GM21447 (cell line): ENCODE results near the gene QSER1.
"Not testable (repeated sequence)": the region's sequence is repeated elsewhere in the genome, so short reads cannot be mapped to it uniquely, and the experiment has no call there.

Experiments used
- ATAC-seq: cut with Tn5 transposase; IDR thresholded peaks from one replicate; pipeline ENCODE4 v1.9.1; 2021; ENCODE audit not compliant: unreplicated experiment

The QSER1 gene

GRCh38 chr11:32892355-32893092 lies at the start of gene QSER1:
QSER1 (plus strand) TSS chr11:32892811; CDS start chr11:32893126, 315 bp downstream.
- ATAC-seq: peak; percentile 52

GRCh38 chr11:32843544-32843943 lies 49.1 kb upstream of the QSER1 start:
- no peak for ATAC-seq

GRCh38 chr11:32847511-32847910 lies 45.1 kb upstream of the QSER1 start:
- ATAC-seq: no peak

- no peak for ATAC-seq
Measured at GRCh38 chr11:32849761-32850160, 42.9 kb upstream of the QSER1 start.

- no peak for ATAC-seq
Measured at GRCh38 chr11:32851251-32851650, 41.4 kb upstream of the QSER1 start.

- ATAC-seq: no peak
Measured at GRCh38 chr11:32852207-32852606, 40.4 kb upstream of the QSER1 start.

- no peak for ATAC-seq
Measured at GRCh38 chr11:32855601-32856000, 37.0 kb upstream of the QSER1 start.

- no peak for ATAC-seq
Measured at GRCh38 chr11:32858731-32859130, 33.9 kb upstream of the QSER1 start.

- ATAC-seq: no peak
Measured at GRCh38 chr11:32861850-32862577, 30.6 kb upstream of the QSER1 start.

GRCh38 chr11:32864555-32864954 lies 28.1 kb upstream of the QSER1 start:
- no peak for ATAC-seq

- ATAC-seq: not testable (repeated sequence)
Measured at GRCh38 chr11:32868752-32869151, 23.9 kb upstream of the QSER1 start.

- ATAC-seq: no peak
Measured at GRCh38 chr11:32870676-32871075, 21.9 kb upstream of the QSER1 start.

GRCh38 chr11:32874132-32874531 lies 18.5 kb upstream of the QSER1 start:
- ATAC-seq: no peak

- ATAC-seq: no peak
Measured at GRCh38 chr11:32881286-32881685, 11.3 kb upstream of the QSER1 start.

GRCh38 chr11:32883421-32883820 lies 9.2 kb upstream of the QSER1 start:
- no peak for ATAC-seq

- no peak for ATAC-seq
Measured at GRCh38 chr11:32884023-32884422, 8.6 kb upstream of the QSER1 start.

GRCh38 chr11:32884770-32885384 lies 7.7 kb upstream of the QSER1 start:
- peak; percentile 66 for ATAC-seq

GRCh38 chr11:32885556-32885955 lies 7.1 kb upstream of the QSER1 start:
- no peak for ATAC-seq

- no peak for ATAC-seq
Measured at GRCh38 chr11:32886180-32886579, 6.4 kb upstream of the QSER1 start.

- not testable (repeated sequence) for ATAC-seq
Measured at GRCh38 chr11:32887707-32888383, 4.8 kb upstream of the QSER1 start.

GRCh38 chr11:32888384-32888710 lies 4.3 kb upstream of the QSER1 start:
- ATAC-seq: not testable (repeated sequence)

GRCh38 chr11:32888805-32889204 lies 3.8 kb upstream of the QSER1 start:
- no peak for ATAC-seq
